Caco-2 (cell line): ENCODE measurements around the gene KCNAB3. TPM values are rescaled to one million over a fixed set of nuclear protein-coding genes. Genes with fewer than 3 reads are reported as not detected.

Source experiments
- BruUV-seq: library from RNA; stranded (reverse); fragments of 400-500 nt; replicated peaks from 2 replicates; lab custom pipeline; 2021; lab: Mats Ljungman, UMichigan
- CTCF ChIA-PET: fragments of 300-600 bp; sonication (Branson Sonifier 250); formaldehyde crosslinking; loops from one replicate; lab custom pipeline; 2022; ENCODE audit warnings: antibody characterized with exemption; lab: Charles Lee
- POLR2A ChIA-PET: fragments of 300-600 bp; sonication (Branson Sonifier 250); formaldehyde crosslinking; loops from one replicate; lab custom pipeline; 2022; ENCODE audit warnings: antibody characterized with exemption; lab: Charles Lee
- DNase-seq, 2 experiments: peaks; one replicate each; pipeline versions ENCODE4 v3.0.0 to v3.0.0-alpha.2; 2020 to 2022
- H3K27me3 ChIP-seq: replicated peaks from 2 replicates; pipeline ENCODE4 v1.6.0; 2011; ENCODE audit warnings: low read length; ENCODE audit not compliant: control insufficient read depth, insufficient read depth
- H3K36me3 ChIP-seq: 2 replicates; pipeline ENCODE4 v1.5.1; 2011; ENCODE audit warnings: low read length; ENCODE audit not compliant: control insufficient read depth, insufficient read depth
- H3K4me1 ChIP-seq: fragments of 250-450 bp; sonication (Bioruptor Pico); 2 replicates; pipeline ENCODE4 v1.5.1; 2020; ENCODE audit warnings: mild to moderate bottlenecking
- H3K4me3 ChIP-seq: 2 replicates; pipeline ENCODE4 v1.5.1; 2011; ENCODE audit warnings: low read depth, mild to moderate bottlenecking, control low read depth, low read length
- H3K9me3 ChIP-seq: fragments of 250-450 bp; sonication (Bioruptor Pico); 2 replicates; pipeline ENCODE4 v1.5.1; 2020; ENCODE audit warnings: mild to moderate bottlenecking, moderate library complexity
- H3K27ac Mint-ChIP-seq: one replicate; pipeline ENCODE4 v1.8.0; 2022; ENCODE audit warnings: mixed read lengths; ENCODE audit not compliant: unreplicated experiment
- H3K27me3 Mint-ChIP-seq: one replicate; pipeline ENCODE4 v1.8.0; 2022; ENCODE audit warnings: mixed read lengths; ENCODE audit not compliant: insufficient read depth, unreplicated experiment
- H3K36me3 Mint-ChIP-seq: one replicate; pipeline ENCODE4 v1.8.0; 2022; ENCODE audit warnings: mild to moderate bottlenecking, mixed read lengths; ENCODE audit not compliant: insufficient read depth, unreplicated experiment
- H3K4me1 Mint-ChIP-seq: one replicate; pipeline ENCODE4 v1.8.0; 2022; ENCODE audit warnings: low read depth, mixed read lengths; ENCODE audit not compliant: unreplicated experiment
- H3K4me3 Mint-ChIP-seq: one replicate; pipeline ENCODE4 v1.8.0; 2022; ENCODE audit warnings: mild to moderate bottlenecking, moderate library complexity, mixed read lengths; ENCODE audit not compliant: unreplicated experiment
- H3K9me3 Mint-ChIP-seq: one replicate; pipeline ENCODE4 v1.8.0; 2022; ENCODE audit warnings: mixed read lengths; ENCODE audit not compliant: unreplicated experiment
- intact Hi-C: fragments of 100-400 bp; cut with micrococcal nuclease; formaldehyde crosslinking; loops from one replicate; pipeline ENCODE4 v1.10.0; 2022; ENCODE audit not compliant: unreplicated experiment
- total RNA-seq: library from RNA; stranded (reverse); gene quantifications from 2 replicates; pipeline ENCODE4 v1.2.3, GENCODE V29; 2022
- TF ChIP-seq, protein P1 (sequence below), 2 experiments: fragments of 200-600 bp in 1 of 2; IDR thresholded peaks; 1 replicate in 1 of 2; 2 replicates in 1 of 2; pipeline versions ENCODE4 v1.5.1 to v1.8.0; 2011 to 2022; ENCODE audit warnings: antibody characterized with exemption in 1 of 2, control low read depth in 1 of 2, inconsistent platforms in 1 of 2, low read depth in 1 of 2, low read length in 1 of 2, mild to moderate bottlenecking in 1 of 2, moderate library complexity in 1 of 2; ENCODE audit not compliant: insufficient read depth in 1 of 2, severe bottlenecking in 1 of 2, unreplicated experiment in 1 of 2

KCNAB3 gene
- total RNA-seq, 1 experiment from 2014 or later, result 2.0 TPM

- H3K4me3 Mint-ChIP-seq, result no peak overlapping the region
- Histone ChIP-seq H3K4me3 (no peak overlapping the region), H3K4me1 (no peaks in the 10 kb centered on the region), H3K36me3 (no peaks in the 10 kb centered on the region), H3K27me3 (no peaks in the 10 kb centered on the region), H3K9me3 (no peaks in the 10 kb centered on the region)
- no peaks in the 10 kb centered on the region for H3K27me3 Mint-ChIP-seq
- peaks cover 4% of the 10 kb centered on the region for H3K9me3 Mint-ChIP-seq
- intact Hi-C loops, result no loop called here
- BruUV-seq, result no TSS peak
- POLR2A ChIA-PET, result no interaction called here
- TF ChIP-seq, protein P1, sequence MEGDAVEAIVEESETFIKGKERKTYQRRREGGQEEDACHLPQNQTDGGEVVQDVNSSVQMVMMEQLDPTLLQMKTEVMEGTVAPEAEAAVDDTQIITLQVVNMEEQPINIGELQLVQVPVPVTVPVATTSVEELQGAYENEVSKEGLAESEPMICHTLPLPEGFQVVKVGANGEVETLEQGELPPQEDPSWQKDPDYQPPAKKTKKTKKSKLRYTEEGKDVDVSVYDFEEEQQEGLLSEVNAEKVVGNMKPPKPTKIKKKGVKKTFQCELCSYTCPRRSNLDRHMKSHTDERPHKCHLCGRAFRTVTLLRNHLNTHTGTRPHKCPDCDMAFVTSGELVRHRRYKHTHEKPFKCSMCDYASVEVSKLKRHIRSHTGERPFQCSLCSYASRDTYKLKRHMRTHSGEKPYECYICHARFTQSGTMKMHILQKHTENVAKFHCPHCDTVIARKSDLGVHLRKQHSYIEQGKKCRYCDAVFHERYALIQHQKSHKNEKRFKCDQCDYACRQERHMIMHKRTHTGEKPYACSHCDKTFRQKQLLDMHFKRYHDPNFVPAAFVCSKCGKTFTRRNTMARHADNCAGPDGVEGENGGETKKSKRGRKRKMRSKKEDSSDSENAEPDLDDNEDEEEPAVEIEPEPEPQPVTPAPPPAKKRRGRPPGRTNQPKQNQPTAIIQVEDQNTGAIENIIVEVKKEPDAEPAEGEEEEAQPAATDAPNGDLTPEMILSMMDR (IDR thresholded peaks at IDR 0.05; ENCODE audit: insufficient read depth in 1 of 2, low read depth in 1 of 2, low read length in 1 of 2, severe bottlenecking in 1 of 2, unreplicated experiment in 1 of 2), result no peak
- no peak overlapping the region for H3K27ac Mint-ChIP-seq
- CTCF ChIA-PET, result no interaction called here
- no peaks in the 10 kb centered on the region for H3K36me3 Mint-ChIP-seq
- no peaks in the 10 kb centered on the region for H3K4me1 Mint-ChIP-seq
- DNase-seq, result no peak
Observed at GRCh38 chr17:7969433-7969832, 39.8 kb upstream of the KCNAB3 start.

DNA sequence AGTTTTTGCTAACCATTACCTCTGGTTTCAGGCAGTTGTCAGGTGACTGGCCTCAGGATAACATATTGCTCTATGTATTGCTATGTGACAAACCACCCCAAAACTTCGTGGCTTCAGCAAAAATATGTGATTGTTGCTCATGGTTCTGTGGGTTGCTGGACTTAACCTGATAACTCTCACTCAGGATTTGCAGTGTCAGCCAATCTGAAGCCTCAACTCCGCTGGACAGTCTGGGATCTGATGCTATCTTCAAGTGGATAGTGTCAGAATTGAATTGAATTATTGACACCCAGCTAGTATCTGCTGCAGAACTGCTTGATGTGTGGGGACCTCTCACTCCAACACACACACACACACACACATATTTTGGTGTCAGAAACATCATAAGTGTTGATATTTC lies 38.1 kb upstream of the KCNAB3 start:
- ChIA-PET POLR2A (no interaction called here), CTCF (no interaction called here)
- BruUV-seq, result no TSS peak
- Histone ChIP-seq H3K4me3 (no peak overlapping the region), H3K27me3 (no peaks in the 10 kb centered on the region), H3K9me3 (no peaks in the 10 kb centered on the region), H3K36me3 (no peaks in the 10 kb centered on the region), H3K4me1 (no peaks in the 10 kb centered on the region)
- DNase-seq, result no peak
- Mint-ChIP-seq H3K27ac (no peak overlapping the region), H3K9me3 (no peaks in the 10 kb centered on the region), H3K27me3 (no peaks in the 10 kb centered on the region), H3K36me3 (no peaks in the 10 kb centered on the region), H3K4me3 (no peak overlapping the region), H3K4me1 (no peaks in the 10 kb centered on the region)
- intact Hi-C loops, result no loop called here
- TF ChIP-seq, protein P1 (IDR thresholded peaks at IDR 0.05; ENCODE audit: insufficient read depth in 1 of 2, low read depth in 1 of 2, low read length in 1 of 2, severe bottlenecking in 1 of 2, unreplicated experiment in 1 of 2), result no peak

DNA sequence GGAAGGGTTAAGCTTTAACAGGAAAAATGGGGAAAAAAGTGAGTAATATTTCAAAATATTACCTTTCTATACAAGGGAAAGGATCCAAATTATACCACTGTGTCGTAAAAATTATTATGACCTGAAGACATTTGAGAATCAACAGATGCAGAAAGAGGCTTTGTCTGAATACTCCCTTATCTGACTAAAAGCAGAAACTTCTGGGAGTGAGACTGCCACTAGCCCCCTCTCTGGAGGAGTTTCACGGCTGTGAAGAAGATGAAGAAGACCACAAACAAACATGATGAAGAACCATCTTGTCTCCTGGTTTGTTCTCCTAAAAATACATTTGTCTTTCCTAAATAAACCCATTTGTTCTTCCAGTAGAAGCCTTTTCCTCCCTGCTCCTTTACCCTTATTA lies 31.8 kb upstream of the KCNAB3 start:
- H3K36me3 Mint-ChIP-seq, result no peaks in the 10 kb centered on the region
- BruUV-seq, result no TSS peak
- intact Hi-C loops, result no loop called here
- TF ChIP-seq, protein P1 (IDR thresholded peaks at IDR 0.05; ENCODE audit: insufficient read depth in 1 of 2, low read depth in 1 of 2, low read length in 1 of 2, severe bottlenecking in 1 of 2, unreplicated experiment in 1 of 2), result no peak
- H3K4me3 ChIP-seq, result no peak overlapping the region
- DNase-seq, result no peak
- no peaks in the 10 kb centered on the region for H3K27me3 Mint-ChIP-seq
- ChIA-PET CTCF (no interaction called here), POLR2A (no interaction called here)
- no peaks in the 10 kb centered on the region for H3K9me3 ChIP-seq
- H3K4me3 Mint-ChIP-seq, result no peak overlapping the region
- no peak overlapping the region for H3K27ac Mint-ChIP-seq
- no peaks in the 10 kb centered on the region for H3K36me3 ChIP-seq
- no peaks in the 10 kb centered on the region for H3K4me1 Mint-ChIP-seq
- H3K27me3 ChIP-seq, result no peaks in the 10 kb centered on the region
- no peaks in the 10 kb centered on the region for H3K9me3 Mint-ChIP-seq
- no peaks in the 10 kb centered on the region for H3K4me1 ChIP-seq
